Breast epithelium (tissue), 3 donors: ENCODE data around the gene CCDC102A.

ENCODE experiments used
- CTCF ChIP-seq, 3 donors: fragments of 450-650 bp; IDR thresholded peaks; one replicate each; pipeline ENCODE4 v1.5.1; 2016 to 2017; ENCODE audit warnings: antibody characterized with exemption in 3 of 3, mild to moderate bottlenecking in 3 of 3, moderate library complexity in 3 of 3
- POLR2A ChIP-seq: fragments of 450-650 bp; IDR thresholded peaks from one replicate; pipeline ENCODE4 v1.6.1; 2016; ENCODE audit warnings: antibody characterized with exemption, mild to moderate bottlenecking, moderate library complexity

- TF ChIP-seq POLR2A, result no peak
- no peak for TF ChIP-seq CTCF (IDR thresholded peaks at IDR 0.05)
These were observed 36.8 kb upstream of the CCDC102A start for GRCh38 chr16:57572978-57573728.
